KMS-11 (cell line): Measurements from ENCODE around the gene TRERF1.

Experiments
- H2AFZ ChIP-seq: fragments of 200-600 bp; sonication (generic); 2 replicates; pipeline ENCODE4 v1.6.1; 2016; ENCODE audit warnings: antibody characterized with exemption, mixed run types, low read depth
- H3K27ac ChIP-seq: fragments of 200-600 bp; sonication (generic); 2 replicates; pipeline ENCODE4 v1.6.1; 2016; ENCODE audit warnings: mild to moderate bottlenecking, mixed run types
- H3K27me3 ChIP-seq: fragments of 200-600 bp; sonication (generic); 2 replicates; pipeline ENCODE4 v1.6.1; 2017; ENCODE audit warnings: mild to moderate bottlenecking, low read depth, mixed run types, moderate library complexity; ENCODE audit not compliant: insufficient read depth
- H3K36me3 ChIP-seq: fragments of 200-600 bp; sonication (generic); 2 replicates; pipeline ENCODE4 v1.6.1; 2017; ENCODE audit warnings: mild to moderate bottlenecking, mixed run types; ENCODE audit not compliant: insufficient read depth
- H3K4me1 ChIP-seq: fragments of 200-600 bp; sonication (generic); 2 replicates; pipeline ENCODE4 v1.6.1; 2016; ENCODE audit warnings: mild to moderate bottlenecking, low read depth, mixed run types; ENCODE audit not compliant: poor library complexity, severe bottlenecking
- H3K4me2 ChIP-seq: fragments of 200-600 bp; sonication (generic); 2 replicates; pipeline ENCODE4 v1.7.0; 2016; ENCODE audit warnings: mild to moderate bottlenecking, mixed run types
- H3K4me3 ChIP-seq: fragments of 200-600 bp; sonication (generic); IDR thresholded peaks from 2 replicates; pipeline ENCODE4 v1.6.1; 2017; ENCODE audit warnings: low read depth, low read length, mixed read lengths; ENCODE audit not compliant: insufficient read depth
- H3K79me2 ChIP-seq: fragments of 200-600 bp; sonication (generic); 2 replicates; pipeline ENCODE4 v1.6.1; 2016; ENCODE audit warnings: low read depth, mixed run types; ENCODE audit not compliant: insufficient read depth
- H3K9ac ChIP-seq: fragments of 200-600 bp; sonication (generic); 2 replicates; pipeline ENCODE4 v1.6.1; 2016; ENCODE audit warnings: mild to moderate bottlenecking, mixed run types
- H4K20me1 ChIP-seq: fragments of 200-600 bp; sonication (generic); 2 replicates; pipeline ENCODE4 v1.6.1; 2016; ENCODE audit warnings: mild to moderate bottlenecking, mixed run types; ENCODE audit not compliant: insufficient read depth
- TF ChIP-seq, protein P1 (sequence below): fragments of 200-600 bp; sonication (generic); conservative IDR thresholded peaks from 2 replicates; pipeline ENCODE4 v1.6.1; 2017; ENCODE audit warnings: low read depth, mild to moderate bottlenecking, antibody characterized with exemption, low read length, moderate library complexity, mixed read lengths

TRERF1 gene

GRCh38 chr6:42259286-42259685, 192.4 kb downstream of the TRERF1 start:
- TF ChIP-seq, protein P1, sequence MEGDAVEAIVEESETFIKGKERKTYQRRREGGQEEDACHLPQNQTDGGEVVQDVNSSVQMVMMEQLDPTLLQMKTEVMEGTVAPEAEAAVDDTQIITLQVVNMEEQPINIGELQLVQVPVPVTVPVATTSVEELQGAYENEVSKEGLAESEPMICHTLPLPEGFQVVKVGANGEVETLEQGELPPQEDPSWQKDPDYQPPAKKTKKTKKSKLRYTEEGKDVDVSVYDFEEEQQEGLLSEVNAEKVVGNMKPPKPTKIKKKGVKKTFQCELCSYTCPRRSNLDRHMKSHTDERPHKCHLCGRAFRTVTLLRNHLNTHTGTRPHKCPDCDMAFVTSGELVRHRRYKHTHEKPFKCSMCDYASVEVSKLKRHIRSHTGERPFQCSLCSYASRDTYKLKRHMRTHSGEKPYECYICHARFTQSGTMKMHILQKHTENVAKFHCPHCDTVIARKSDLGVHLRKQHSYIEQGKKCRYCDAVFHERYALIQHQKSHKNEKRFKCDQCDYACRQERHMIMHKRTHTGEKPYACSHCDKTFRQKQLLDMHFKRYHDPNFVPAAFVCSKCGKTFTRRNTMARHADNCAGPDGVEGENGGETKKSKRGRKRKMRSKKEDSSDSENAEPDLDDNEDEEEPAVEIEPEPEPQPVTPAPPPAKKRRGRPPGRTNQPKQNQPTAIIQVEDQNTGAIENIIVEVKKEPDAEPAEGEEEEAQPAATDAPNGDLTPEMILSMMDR = no peak

GRCh38 chr6:42257614-42258013, 194.1 kb downstream of the TRERF1 start:
- Histone ChIP-seq H3K4me3 (no peak overlapping the region), H3K27me3 (no peaks in the 10 kb centered on the region), H3K36me3 (no peaks in the 10 kb centered on the region), H3K4me1 (no peaks in the 10 kb centered on the region), H4K20me1 (no peaks in the 10 kb centered on the region), H3K9ac (no peak overlapping the region), H2AFZ (no peak overlapping the region), H3K79me2 (no peaks in the 10 kb centered on the region), H3K27ac (no peak overlapping the region), H3K4me2 (no peak overlapping the region)
- TF ChIP-seq, protein P1 = no peak

More at GRCh38 chr6:42259286-42259685, 192.4 kb downstream of the TRERF1 start:
- Histone ChIP-seq H3K4me3 (no peak overlapping the region), H3K79me2 (no peaks in the 10 kb centered on the region), H3K4me1 (no peaks in the 10 kb centered on the region), H3K9ac (no peak overlapping the region), H4K20me1 (no peaks in the 10 kb centered on the region), H3K27ac (no peak overlapping the region), H3K4me2 (no peak overlapping the region), H2AFZ (no peak overlapping the region), H3K27me3 (no peaks in the 10 kb centered on the region), H3K36me3 (no peaks in the 10 kb centered on the region)

GRCh38 chr6:42257063-42257462, 194.7 kb downstream of the TRERF1 start:
- Histone ChIP-seq H4K20me1 (no peaks in the 10 kb centered on the region), H2AFZ (no peak overlapping the region), H3K4me1 (no peaks in the 10 kb centered on the region), H3K4me3 (no peak overlapping the region), H3K79me2 (no peaks in the 10 kb centered on the region), H3K27ac (no peak overlapping the region), H3K27me3 (no peaks in the 10 kb centered on the region), H3K36me3 (no peaks in the 10 kb centered on the region), H3K9ac (no peak overlapping the region), H3K4me2 (no peak overlapping the region)
- TF ChIP-seq, protein P1 = no peak

DNA sequence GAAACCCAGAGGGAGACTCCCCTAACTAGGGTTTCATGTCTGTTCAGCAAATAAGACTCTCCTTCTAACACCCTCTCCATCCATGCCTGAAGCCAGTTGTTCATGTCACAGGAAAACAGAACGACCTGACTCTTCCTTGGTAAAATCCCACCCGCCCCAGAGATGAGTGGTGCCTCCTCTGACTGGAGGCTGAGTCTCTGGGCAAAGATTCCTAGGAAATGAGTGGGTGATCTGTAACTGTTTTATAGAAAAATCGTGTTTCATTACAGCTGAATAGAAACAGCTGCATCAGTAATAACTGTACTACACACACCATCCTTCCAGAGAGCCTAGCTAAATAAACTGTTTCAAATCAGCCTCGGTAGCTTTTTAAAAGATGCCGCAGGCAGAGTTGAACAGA, 196.7 kb downstream of the TRERF1 start:
- H3K36me3 ChIP-seq = no peaks in the 10 kb centered on the region
- H4K20me1 ChIP-seq = no peaks in the 10 kb centered on the region
- no peaks in the 10 kb centered on the region for H3K4me1 ChIP-seq
- no peaks in the 10 kb centered on the region for H3K79me2 ChIP-seq
- H3K4me3 ChIP-seq = no peak overlapping the region
- H3K4me2 ChIP-seq = no peak overlapping the region
- no peaks in the 10 kb centered on the region for H3K27me3 ChIP-seq
- no peak overlapping the region for H3K9ac ChIP-seq
- TF ChIP-seq, protein P1 = no peak
- no peak overlapping the region for H2AFZ ChIP-seq
- H3K27ac ChIP-seq = no peak overlapping the region

DNA sequence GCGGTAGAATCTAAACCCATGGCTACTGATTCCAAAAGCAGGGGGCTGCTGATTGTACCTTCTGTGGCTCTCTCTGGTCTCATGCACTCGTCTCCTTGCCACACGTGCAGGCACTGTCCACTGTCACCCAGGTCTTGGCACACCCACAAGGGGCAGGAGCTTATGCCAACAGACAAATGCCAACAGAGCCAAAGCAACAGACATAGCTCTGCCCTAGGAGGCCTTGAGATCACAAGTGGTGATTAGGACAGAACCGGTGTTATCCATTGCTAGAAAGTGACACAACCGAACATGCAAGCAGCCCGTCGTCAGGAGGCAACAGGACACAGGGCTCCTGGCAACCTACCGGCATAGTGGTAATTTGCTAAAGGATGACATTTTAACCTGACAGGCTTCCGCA, 197.2 kb downstream of the TRERF1 start:
- Histone ChIP-seq H4K20me1 (no peaks in the 10 kb centered on the region), H3K79me2 (no peaks in the 10 kb centered on the region), H2AFZ (no peak overlapping the region), H3K4me3 (no peak overlapping the region), H3K27ac (no peak overlapping the region), H3K9ac (no peak overlapping the region), H3K27me3 (no peaks in the 10 kb centered on the region), H3K4me2 (no peak overlapping the region), H3K36me3 (no peaks in the 10 kb centered on the region), H3K4me1 (no peaks in the 10 kb centered on the region)
- TF ChIP-seq, protein P1 = no peak
